Stimulated activated CD4-positive, alpha-beta T cell treated with anti-CD3 and anti-CD28 coated beads, Interleukin-2, amount 100 ng/mL, for 48 hours (primary cell): Measurements from ENCODE around the gene PCGF5.
"Not testable (repeated sequence)": the region's sequence is repeated elsewhere in the genome, so short reads cannot be mapped to it uniquely, and the experiment has no call there.

Source experiments
- DNase-seq, 2 donors: peaks; one replicate each; pipeline ENCODE4 v3.0.0-alpha.2; 2020

PCGF5 gene

GRCh38 chr10:91210435-91210834, 10.0 kb upstream of the PCGF5 start:
- no peak for DNase-seq

- DNase-seq = no peak
These were observed 8.8 kb upstream of the PCGF5 start for GRCh38 chr10:91211675-91212074.

GRCh38 chr10:91214911-91215310, 5.6 kb upstream of the PCGF5 start:
- no peak for DNase-seq

- no peak for DNase-seq
These were observed 5.1 kb upstream of the PCGF5 start for GRCh38 chr10:91215384-91215783.

GRCh38 chr10:91219371-91220193, 881 bp upstream of the PCGF5 start:
- no peak for DNase-seq

GRCh38 chr10:91220954-91221675, 652 bp downstream of the PCGF5 start:
- peak in 1 of 2 donors; percentile 16 for DNase-seq

GRCh38 chr10:91226093-91226492, 5.6 kb downstream of the PCGF5 start:
- no peak for DNase-seq

- DNase-seq = no peak
These were observed 7.1 kb downstream of the PCGF5 start for GRCh38 chr10:91227576-91227975.

GRCh38 chr10:91229683-91230082, 9.2 kb downstream of the PCGF5 start:
- DNase-seq = no peak

- DNase-seq = no peak
These were observed 17.7 kb downstream of the PCGF5 start for GRCh38 chr10:91238191-91238590.

GRCh38 chr10:91239789-91240188, 19.3 kb downstream of the PCGF5 start:
- no peak for DNase-seq

GRCh38 chr10:91242940-91243339, 22.5 kb downstream of the PCGF5 start:
- DNase-seq = no peak

GRCh38 chr10:91247360-91248111, 27.1 kb downstream of the PCGF5 start:
- DNase-seq = no peak

GRCh38 chr10:91249700-91250099, 29.2 kb downstream of the PCGF5 start:
- DNase-seq = no peak

GRCh38 chr10:91250341-91250740, 29.9 kb downstream of the PCGF5 start:
- no peak for DNase-seq

- DNase-seq = peak; percentile 17 to 37
These were observed 31.1 kb downstream of the PCGF5 start for GRCh38 chr10:91251430-91252056.

- DNase-seq = no peak
These were observed 32.8 kb downstream of the PCGF5 start for GRCh38 chr10:91253300-91253699.

- no peak for DNase-seq
These were observed 36.8 kb downstream of the PCGF5 start for GRCh38 chr10:91257310-91257709.

- not testable (repeated sequence) for DNase-seq
These were observed 40.0 kb downstream of the PCGF5 start for GRCh38 chr10:91260417-91260816.

- DNase-seq = no peak
These were observed 51.4 kb downstream of the PCGF5 start for GRCh38 chr10:91271886-91272285.

- no peak for DNase-seq
These were observed 64.1 kb downstream of the PCGF5 start for GRCh38 chr10:91284486-91285090.

GRCh38 chr10:91286572-91286971, 66.1 kb downstream of the PCGF5 start:
- DNase-seq = no peak

GRCh38 chr10:91287276-91287675, 66.8 kb downstream of the PCGF5 start:
- no peak for DNase-seq
